Measurements from ENCODE around the gene NSUN4. TPM values are rescaled to one million over a fixed set of nuclear protein-coding genes. Genes with fewer than 3 reads are reported as not detected.

The NSUN4 gene
- total RNA-seq, 1 donor, result 17.4 TPM

DNA sequence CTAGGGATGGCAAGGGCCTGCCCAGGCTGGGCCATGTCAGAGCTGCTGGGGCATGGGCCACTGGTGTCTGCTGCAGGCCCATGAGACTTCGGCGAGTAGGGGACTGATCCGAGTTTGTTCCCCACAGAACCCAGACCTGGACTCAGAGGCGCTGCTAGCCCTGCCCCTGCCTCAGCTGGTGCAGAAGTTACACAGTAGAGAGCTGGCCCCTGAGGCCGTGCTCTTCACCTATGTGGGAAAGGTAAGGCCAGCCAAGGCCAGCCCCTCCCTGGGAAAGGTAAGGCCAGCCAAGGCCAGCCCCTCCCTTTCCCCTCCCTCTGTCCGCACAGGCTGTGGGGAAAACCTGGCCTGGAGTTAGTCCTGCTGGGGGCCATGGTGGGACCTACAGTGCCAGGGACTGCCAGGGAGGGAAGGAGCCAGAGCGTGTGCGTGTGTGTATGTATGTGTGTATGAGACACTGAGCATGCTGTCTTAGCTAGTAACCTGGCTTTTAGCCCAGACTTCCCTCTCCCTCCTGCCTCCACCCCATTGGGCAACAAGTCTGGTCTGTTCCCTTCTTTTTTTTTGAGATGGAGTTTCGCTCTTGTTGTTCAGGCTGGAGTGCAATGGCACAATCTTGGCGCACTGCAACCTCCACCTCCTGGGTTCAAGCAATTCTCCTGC lies 61.5 kb downstream of the NSUN4 start:
- H3K79me2 ChIP-seq (ENCODE audit: insufficient read depth, low read length), result no peaks in the 10 kb centered on the region
- no peak overlapping the region for H3K27ac ChIP-seq (ENCODE audit: low read depth, low read length)
- H3K9me3 ChIP-seq (ENCODE audit: low read depth, low read length), result no peaks in the 10 kb centered on the region
- no peaks in the 10 kb centered on the region for H3K36me3 ChIP-seq (ENCODE audit: insufficient read depth, low read length)
- no peak overlapping the region for H3K4me2 ChIP-seq (ENCODE audit: insufficient read depth, low read length)
- peaks cover 8% of the 10 kb centered on the region for H3K4me1 ChIP-seq (ENCODE audit: insufficient read depth, low read length)
- no peaks in the 10 kb centered on the region for H4K20me1 ChIP-seq (ENCODE audit: insufficient read depth, low read length)
- no peaks in the 10 kb centered on the region for H3K27me3 ChIP-seq (ENCODE audit: insufficient read depth, low read length)
- TF ChIP-seq, protein P1, sequence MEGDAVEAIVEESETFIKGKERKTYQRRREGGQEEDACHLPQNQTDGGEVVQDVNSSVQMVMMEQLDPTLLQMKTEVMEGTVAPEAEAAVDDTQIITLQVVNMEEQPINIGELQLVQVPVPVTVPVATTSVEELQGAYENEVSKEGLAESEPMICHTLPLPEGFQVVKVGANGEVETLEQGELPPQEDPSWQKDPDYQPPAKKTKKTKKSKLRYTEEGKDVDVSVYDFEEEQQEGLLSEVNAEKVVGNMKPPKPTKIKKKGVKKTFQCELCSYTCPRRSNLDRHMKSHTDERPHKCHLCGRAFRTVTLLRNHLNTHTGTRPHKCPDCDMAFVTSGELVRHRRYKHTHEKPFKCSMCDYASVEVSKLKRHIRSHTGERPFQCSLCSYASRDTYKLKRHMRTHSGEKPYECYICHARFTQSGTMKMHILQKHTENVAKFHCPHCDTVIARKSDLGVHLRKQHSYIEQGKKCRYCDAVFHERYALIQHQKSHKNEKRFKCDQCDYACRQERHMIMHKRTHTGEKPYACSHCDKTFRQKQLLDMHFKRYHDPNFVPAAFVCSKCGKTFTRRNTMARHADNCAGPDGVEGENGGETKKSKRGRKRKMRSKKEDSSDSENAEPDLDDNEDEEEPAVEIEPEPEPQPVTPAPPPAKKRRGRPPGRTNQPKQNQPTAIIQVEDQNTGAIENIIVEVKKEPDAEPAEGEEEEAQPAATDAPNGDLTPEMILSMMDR (IDR thresholded peaks at IDR 0.05; ENCODE audit: extremely low read depth, low read depth, low read length), result no peak
- H3K4me3 ChIP-seq (ENCODE audit: insufficient read depth, low read length), result no peak overlapping the region
- peak; percentile 98 for DNase-seq (ENCODE audit: insufficient read length, low spot score, missing footprints)
- H2AFZ ChIP-seq (ENCODE audit: low read length), result no peak overlapping the region

DNA sequence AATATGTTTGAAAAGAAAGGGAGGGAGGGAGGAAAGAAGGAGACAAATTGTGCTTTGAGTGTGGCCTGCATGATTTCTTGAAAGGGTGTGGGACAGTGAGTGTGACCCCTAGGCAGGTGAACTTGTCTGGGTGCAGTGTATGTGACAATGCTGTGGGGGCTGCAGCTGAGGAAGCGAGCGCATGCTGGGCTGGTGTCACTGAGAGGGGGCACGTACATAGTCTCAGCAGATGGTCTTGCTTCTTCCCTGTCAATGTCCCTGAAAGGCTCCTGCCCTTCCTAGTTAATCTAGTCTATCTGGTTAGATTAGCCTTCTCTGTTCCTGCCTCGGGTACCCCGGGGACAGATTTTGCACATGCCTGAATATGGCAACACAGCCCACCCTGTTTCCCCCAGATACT lies 63.3 kb downstream of the NSUN4 start:
- no peaks in the 10 kb centered on the region for H3K36me3 ChIP-seq (ENCODE audit: insufficient read depth, low read length)
- H3K9me3 ChIP-seq (ENCODE audit: low read depth, low read length), result no peaks in the 10 kb centered on the region
- no peak overlapping the region for H3K27ac ChIP-seq (ENCODE audit: low read depth, low read length)
- no peak overlapping the region for H3K4me2 ChIP-seq (ENCODE audit: insufficient read depth, low read length)
- no peak overlapping the region for H2AFZ ChIP-seq (ENCODE audit: low read length)
- TF ChIP-seq, protein P1 (IDR thresholded peaks at IDR 0.05; ENCODE audit: extremely low read depth, low read depth, low read length), result no peak
- peaks cover 8% of the 10 kb centered on the region for H3K4me1 ChIP-seq (ENCODE audit: insufficient read depth, low read length)
- no peaks in the 10 kb centered on the region for H3K27me3 ChIP-seq (ENCODE audit: insufficient read depth, low read length)
- no peaks in the 10 kb centered on the region for H3K79me2 ChIP-seq (ENCODE audit: insufficient read depth, low read length)
- H3K4me3 ChIP-seq (ENCODE audit: insufficient read depth, low read length), result no peak overlapping the region
- peak; percentile 69 for DNase-seq (ENCODE audit: insufficient read length, low spot score, missing footprints)
- no peaks in the 10 kb centered on the region for H4K20me1 ChIP-seq (ENCODE audit: insufficient read depth, low read length)

DNA sequence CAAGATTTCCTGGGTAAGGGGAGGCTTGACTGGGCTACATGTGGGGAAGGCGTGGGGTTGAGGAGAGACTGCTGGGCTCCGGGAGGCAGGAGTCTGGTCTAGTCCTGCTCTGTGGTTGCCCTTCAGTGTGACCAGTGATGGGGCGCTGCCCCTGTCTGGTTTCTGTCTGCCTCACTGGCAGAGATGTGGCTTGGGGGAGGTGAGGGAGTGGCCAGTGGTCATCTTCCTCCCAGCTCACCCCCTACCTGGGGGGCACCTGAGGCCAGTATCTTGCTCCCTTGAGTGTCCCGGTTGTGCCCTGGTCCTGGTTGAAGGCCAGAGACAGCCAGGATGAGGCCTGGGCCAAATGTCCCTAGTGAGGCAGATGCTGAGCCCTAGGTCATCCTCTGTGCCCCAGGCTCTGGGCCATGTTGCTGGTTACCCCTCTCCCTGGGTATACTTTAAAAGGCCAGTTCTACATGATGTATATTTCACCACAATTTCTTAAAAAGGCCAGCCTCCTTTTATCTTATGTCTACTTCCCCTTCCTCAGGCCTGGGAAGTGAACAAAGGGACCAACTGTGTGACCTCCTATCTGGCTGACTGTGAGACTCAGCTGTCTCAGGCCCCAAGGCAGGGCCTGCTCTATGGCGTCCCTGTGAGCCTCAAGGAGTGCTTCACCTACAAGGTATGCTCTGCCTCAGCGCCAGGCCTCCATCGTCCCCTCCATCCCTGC lies 64.0 kb downstream of the NSUN4 start:
- Histone ChIP-seq H3K9me3 (ENCODE audit: low read depth, low read length) (no peaks in the 10 kb centered on the region), H3K4me2 (ENCODE audit: insufficient read depth, low read length) (no peak overlapping the region), H3K36me3 (ENCODE audit: insufficient read depth, low read length) (no peaks in the 10 kb centered on the region), H2AFZ (ENCODE audit: low read length) (no peak overlapping the region), H3K4me3 (ENCODE audit: insufficient read depth, low read length) (no peak overlapping the region), H4K20me1 (ENCODE audit: insufficient read depth, low read length) (no peaks in the 10 kb centered on the region), H3K27me3 (ENCODE audit: insufficient read depth, low read length) (no peaks in the 10 kb centered on the region), H3K4me1 (ENCODE audit: insufficient read depth, low read length) (peaks cover 8% of the 10 kb centered on the region), H3K79me2 (ENCODE audit: insufficient read depth, low read length) (no peaks in the 10 kb centered on the region), H3K27ac (ENCODE audit: low read depth, low read length) (no peak overlapping the region)
- TF ChIP-seq, protein P1 (IDR thresholded peaks at IDR 0.05; ENCODE audit: extremely low read depth, low read depth, low read length), result no peak
- peak; percentile 56 for DNase-seq (ENCODE audit: insufficient read length, low spot score, missing footprints)

DNA sequence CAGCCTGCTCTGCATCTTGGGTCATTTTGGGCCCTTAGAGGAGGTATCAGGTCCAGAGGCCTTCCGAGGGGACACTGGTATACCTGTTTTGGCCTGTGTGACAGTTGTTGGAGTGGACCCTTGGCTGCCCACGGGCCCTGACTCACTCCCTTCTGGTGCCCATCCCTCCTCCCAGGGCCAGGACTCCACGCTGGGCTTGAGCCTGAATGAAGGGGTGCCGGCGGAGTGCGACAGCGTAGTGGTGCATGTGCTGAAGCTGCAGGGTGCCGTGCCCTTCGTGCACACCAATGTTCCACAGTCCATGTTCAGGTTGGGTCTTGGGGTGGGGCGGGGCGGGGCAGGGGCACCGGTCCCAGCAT lies 64.6 kb downstream of the NSUN4 start:
- H3K27ac ChIP-seq (ENCODE audit: low read depth, low read length), result no peak overlapping the region
- no peaks in the 10 kb centered on the region for H3K36me3 ChIP-seq (ENCODE audit: insufficient read depth, low read length)
- H3K4me1 ChIP-seq (ENCODE audit: insufficient read depth, low read length), result peaks cover 8% of the 10 kb centered on the region
- no peaks in the 10 kb centered on the region for H3K27me3 ChIP-seq (ENCODE audit: insufficient read depth, low read length)
- H3K79me2 ChIP-seq (ENCODE audit: insufficient read depth, low read length), result no peaks in the 10 kb centered on the region
- TF ChIP-seq, protein P1 (IDR thresholded peaks at IDR 0.05; ENCODE audit: extremely low read depth, low read depth, low read length), result no peak
- H2AFZ ChIP-seq (ENCODE audit: low read length), result no peak overlapping the region
- DNase-seq (ENCODE audit: insufficient read length, low spot score, missing footprints), result peak; percentile 56
- H3K9me3 ChIP-seq (ENCODE audit: low read depth, low read length), result no peaks in the 10 kb centered on the region
- H4K20me1 ChIP-seq (ENCODE audit: insufficient read depth, low read length), result no peaks in the 10 kb centered on the region
- H3K4me2 ChIP-seq (ENCODE audit: insufficient read depth, low read length), result no peak overlapping the region
- H3K4me3 ChIP-seq (ENCODE audit: insufficient read depth, low read length), result no peak overlapping the region

Measured in osteoblast (primary cell).